Astrocyte (in vitro differentiated cells and primary cell): ENCODE data around the gene PAK4.

Source experiments
- EZH2 ChIP-seq: IDR thresholded peaks from 2 replicates; pipeline ENCODE4 v1.6.1; 2012; ENCODE audit warnings: mild to moderate bottlenecking, low read length, inconsistent platforms; ENCODE audit not compliant: insufficient read depth
- TF ChIP-seq, protein P1 (sequence below): IDR thresholded peaks from 2 replicates; pipeline ENCODE4 v1.5.1; 2011; ENCODE audit warnings: low read depth, mild to moderate bottlenecking, inconsistent platforms, low read length, moderate library complexity; ENCODE audit not compliant: insufficient read depth

DNA sequence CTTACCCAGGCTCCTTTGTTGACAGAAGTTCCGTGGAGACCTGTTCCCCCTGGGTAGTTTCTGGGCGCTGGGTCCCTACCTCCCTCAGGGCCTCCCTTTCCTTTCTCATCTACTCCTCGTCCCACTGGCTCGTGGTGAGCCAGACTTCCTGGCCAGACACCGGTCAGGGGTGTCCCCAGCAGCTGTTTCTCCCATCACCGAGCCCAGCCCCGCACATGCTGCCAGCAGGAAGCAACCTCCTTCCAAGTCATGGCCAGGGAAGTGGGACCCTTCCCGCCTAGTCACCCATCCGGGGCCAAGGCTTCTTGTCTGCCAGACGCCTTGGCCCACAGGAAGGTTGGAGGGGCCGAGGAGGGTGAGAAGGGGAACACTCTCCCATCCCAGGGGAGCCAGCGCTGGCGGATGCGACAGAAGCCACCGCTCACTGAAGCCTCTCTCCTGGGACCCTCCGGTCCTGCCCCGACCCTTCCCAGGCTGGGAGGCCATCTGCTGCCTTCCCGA, 5.7 kb downstream of the PAK4 start:
- no peak for TF ChIP-seq EZH2
- TF ChIP-seq, protein P1, sequence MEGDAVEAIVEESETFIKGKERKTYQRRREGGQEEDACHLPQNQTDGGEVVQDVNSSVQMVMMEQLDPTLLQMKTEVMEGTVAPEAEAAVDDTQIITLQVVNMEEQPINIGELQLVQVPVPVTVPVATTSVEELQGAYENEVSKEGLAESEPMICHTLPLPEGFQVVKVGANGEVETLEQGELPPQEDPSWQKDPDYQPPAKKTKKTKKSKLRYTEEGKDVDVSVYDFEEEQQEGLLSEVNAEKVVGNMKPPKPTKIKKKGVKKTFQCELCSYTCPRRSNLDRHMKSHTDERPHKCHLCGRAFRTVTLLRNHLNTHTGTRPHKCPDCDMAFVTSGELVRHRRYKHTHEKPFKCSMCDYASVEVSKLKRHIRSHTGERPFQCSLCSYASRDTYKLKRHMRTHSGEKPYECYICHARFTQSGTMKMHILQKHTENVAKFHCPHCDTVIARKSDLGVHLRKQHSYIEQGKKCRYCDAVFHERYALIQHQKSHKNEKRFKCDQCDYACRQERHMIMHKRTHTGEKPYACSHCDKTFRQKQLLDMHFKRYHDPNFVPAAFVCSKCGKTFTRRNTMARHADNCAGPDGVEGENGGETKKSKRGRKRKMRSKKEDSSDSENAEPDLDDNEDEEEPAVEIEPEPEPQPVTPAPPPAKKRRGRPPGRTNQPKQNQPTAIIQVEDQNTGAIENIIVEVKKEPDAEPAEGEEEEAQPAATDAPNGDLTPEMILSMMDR, result no peak
